Measurements from ENCODE around the gene UNC5C. TPM values are rescaled to one million over a fixed set of nuclear protein-coding genes. Genes with fewer than 3 reads are reported as not detected.

Gene UNC5C
- total RNA-seq, 2 donors from 2014 or later, result 0.52 to 2.0 TPM

- Histone ChIP-seq H3K9me3 (no peaks in the 10 kb centered on the region), H3K4me1 (no peaks in the 10 kb centered on the region), H3K27me3 (no peaks in the 10 kb centered on the region), H3K27ac (no peak overlapping the region), H3K36me3 (replicated peaks in 1 of 2; ENCODE audit: insufficient read depth in 1 of 2, low read depth in 2 of 2) (no peaks in the 10 kb centered on the region), H3K4me3 (no peak overlapping the region)
- no peak for TF ChIP-seq CTCF (IDR thresholded peaks at IDR 0.05)
- no peak for TF ChIP-seq POLR2A (IDR thresholded peaks at IDR 0.05)
- 34 to 35% methylated on average over 7 of the region's 7 CpGs for WGBS, 2 donors
- intact Hi-C loops (cut with DNase I), result no loop called here
- no peak for ATAC-seq
- peak in 1 of 4 donors; percentile 7 for DNase-seq
These were observed 185.7 kb downstream of the UNC5C start for GRCh38 chr4:95362906-95363558.

- DNase-seq (no peak), ATAC-seq (no peak)
- H3K27ac ChIP-seq, result no peak overlapping the region
- 84 to 88% methylated on average over 7 of the region's 7 CpGs for WGBS, 2 donors
- no peaks in the 10 kb centered on the region for H3K36me3 ChIP-seq (replicated peaks in 1 of 2; ENCODE audit: insufficient read depth in 1 of 2, low read depth in 2 of 2)
- H3K4me1 ChIP-seq, result no peaks in the 10 kb centered on the region
- no peaks in the 10 kb centered on the region for H3K9me3 ChIP-seq
- no peaks in the 10 kb centered on the region for H3K27me3 ChIP-seq
- TF ChIP-seq CTCF (IDR thresholded peaks at IDR 0.05), result no peak
- no peak for TF ChIP-seq POLR2A (IDR thresholded peaks at IDR 0.05)
- intact Hi-C loops (cut with DNase I), result no loop called here
- H3K4me3 ChIP-seq, result no peak overlapping the region
These were observed 186.7 kb downstream of the UNC5C start for GRCh38 chr4:95362066-95362465.

GRCh38 chr4:95361696-95361965 lies 187.1 kb downstream of the UNC5C start:
- Histone ChIP-seq H3K27ac (no peak overlapping the region), H3K27me3 (no peaks in the 10 kb centered on the region), H3K4me3 (no peak overlapping the region), H3K4me1 (no peaks in the 10 kb centered on the region), H3K36me3 (replicated peaks in 1 of 2; ENCODE audit: insufficient read depth in 1 of 2, low read depth in 2 of 2) (no peaks in the 10 kb centered on the region), H3K9me3 (no peaks in the 10 kb centered on the region)
- 76 to 84% methylated on average over 3 of the region's 3 CpGs for WGBS, 2 donors
- TF ChIP-seq POLR2A (IDR thresholded peaks at IDR 0.05) (no peak), CTCF (IDR thresholded peaks at IDR 0.05) (no peak)
- ATAC-seq (no peak), DNase-seq (no peak)
- intact Hi-C loops (cut with DNase I), result no loop called here

GRCh38 chr4:95360906-95361695 lies 187.7 kb downstream of the UNC5C start:
- DNase-seq, result no peak
- TF ChIP-seq POLR2A (IDR thresholded peaks at IDR 0.05), result no peak
- TF ChIP-seq CTCF (IDR thresholded peaks at IDR 0.05), result no peak
- H3K36me3 ChIP-seq (replicated peaks in 1 of 2; ENCODE audit: insufficient read depth in 1 of 2, low read depth in 2 of 2), result no peaks in the 10 kb centered on the region
- ATAC-seq, result no peak
- H3K4me3 ChIP-seq, result no peak overlapping the region
- H3K27ac ChIP-seq, result no peak overlapping the region
- no peaks in the 10 kb centered on the region for H3K4me1 ChIP-seq
- H3K9me3 ChIP-seq, result no peaks in the 10 kb centered on the region
- 61 to 65% methylated on average over 7 of the region's 7 CpGs for WGBS, 2 donors
- intact Hi-C loops (cut with DNase I), result no loop called here
- no peaks in the 10 kb centered on the region for H3K27me3 ChIP-seq
